RWPE1 (cell line): Measurements from ENCODE around the gene ASAP2.

Experiments
- CTCF ChIA-PET: fragments of 350-600 bp; sonication (Branson Sonifier 250); formaldehyde crosslinking; extraction: SDS; loops from one replicate; lab custom pipeline; 2021; lab: Yijun Ruan, JAX
- POLR2A ChIA-PET: fragments of 400-600 bp; formaldehyde crosslinking; extraction: SDS; loops from one replicate; lab custom pipeline; 2020; ENCODE audit warnings: antibody characterized with exemption; ENCODE audit not compliant: low non-redundant PET; lab: Yijun Ruan, JAX
- DNase-seq: peaks from one replicate; pipeline ENCODE4 v3.0.0; 2012; ENCODE audit warnings: low spot score
- H3K27ac ChIP-seq: fragments of 450-650 bp; 2 replicates; pipeline ENCODE4 v1.5.1; 2017
- CTCF ChIP-seq: fragments of 450-650 bp; conservative IDR thresholded peaks from 2 replicates; pipeline ENCODE4 v1.5.1; 2017; ENCODE audit warnings: low read depth, mild to moderate bottlenecking

ASAP2 gene

DNA sequence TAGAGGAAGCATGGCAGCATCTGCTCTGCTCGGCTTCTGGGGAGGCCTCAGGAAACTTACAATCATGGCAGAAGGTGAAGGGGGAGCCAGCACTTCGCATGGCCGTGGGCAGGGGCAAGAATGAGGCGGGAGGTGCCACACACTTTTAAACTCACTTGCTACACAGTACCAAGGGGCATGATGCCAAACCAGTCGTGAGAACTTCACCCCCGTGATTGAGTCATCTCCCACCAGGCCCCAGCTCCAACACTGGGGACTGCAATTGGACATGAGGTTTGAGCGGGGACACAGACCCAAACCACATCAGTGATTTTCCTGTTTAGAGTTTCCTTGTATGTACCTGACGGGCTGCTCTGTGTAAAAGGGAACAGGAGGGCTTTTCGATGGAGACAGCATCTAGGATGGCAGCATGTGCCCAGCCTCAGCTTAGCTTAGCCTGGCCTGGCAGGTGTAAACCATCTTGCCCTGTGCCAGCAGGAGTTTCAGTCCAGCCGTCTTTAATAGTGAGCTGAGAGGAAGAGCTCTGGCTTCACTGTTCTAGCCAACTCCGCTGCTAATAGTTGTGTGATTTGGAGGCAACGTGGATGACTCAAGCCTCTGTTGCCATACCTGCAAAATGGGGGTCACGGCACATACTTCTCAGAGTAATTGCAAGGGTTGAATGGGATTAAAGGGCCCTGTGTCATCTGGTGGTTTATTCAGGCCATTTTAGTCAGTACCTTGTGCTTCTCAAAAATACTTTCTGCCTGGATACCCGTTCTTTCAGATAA, 101.8 kb downstream of the ASAP2 start:
- POLR2A ChIA-PET, result no interaction called here
- no peak for TF ChIP-seq CTCF
- CTCF ChIA-PET, result interaction anchor here (0.6 kb wide), 1 partner anchor 119 kb away, joined by 3 read pairs; no protein-coding TSS in a partner anchor
- H3K27ac ChIP-seq, result peak overlapping the region; percentile 72
- no peak for DNase-seq

GRCh38 chr2:9309147-9309546, 102.5 kb downstream of the ASAP2 start:
- H3K27ac ChIP-seq, result peak overlapping the region; percentile 72

GRCh38 chr2:9310377-9310776, 103.8 kb downstream of the ASAP2 start:
- ChIA-PET POLR2A (interaction anchor here (0.8 kb wide), 1 partner anchor 9 kb away, joined by 4 read pairs; no protein-coding TSS in a partner anchor), CTCF (interaction anchor here (0.6 to 1.1 kb wide), 3 partner anchors 10 to 495 kb away, joined by 3 to 8 read pairs (median 6); no protein-coding TSS in a partner anchor)
- DNase-seq, result peak; percentile 88
- peak overlapping the region; percentile 95 for H3K27ac ChIP-seq
- TF ChIP-seq CTCF, result no peak

More at GRCh38 chr2:9309147-9309546, 102.5 kb downstream of the ASAP2 start:
- TF ChIP-seq CTCF, result no peak
- no peak for DNase-seq
- ChIA-PET CTCF (interaction anchor here (0.6 kb wide), 1 partner anchor 120 kb away, joined by 3 read pairs; no protein-coding TSS in a partner anchor), POLR2A (interaction anchor here (0.6 kb wide), 1 partner anchor 75 kb away, joined by 3 read pairs; no protein-coding TSS in a partner anchor)

DNA sequence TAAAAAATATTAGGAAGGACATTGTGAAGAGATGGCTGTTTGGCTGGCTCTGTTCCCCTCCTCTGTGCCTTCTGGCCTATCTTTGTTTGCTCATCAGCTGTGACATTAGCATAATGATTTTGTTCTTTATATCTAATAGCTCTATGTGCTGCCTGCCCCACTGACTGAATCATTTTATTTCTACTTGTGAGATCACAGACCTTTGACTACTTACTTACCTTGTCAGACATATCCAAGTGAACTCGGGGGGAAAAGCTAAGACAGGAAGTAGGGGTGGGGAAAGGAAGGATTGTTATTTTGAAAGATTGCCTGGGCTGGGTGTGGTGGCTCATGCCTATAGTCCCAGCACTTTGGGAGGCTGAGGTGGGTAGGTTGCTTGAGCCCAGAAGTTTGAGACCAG, 104.2 kb downstream of the ASAP2 start:
- peak; percentile 54 for DNase-seq
- ChIA-PET CTCF (interaction anchor here (0.6 to 1.1 kb wide), 2 partner anchors 10 to 495 kb away, joined by 6 to 8 read pairs; no protein-coding TSS in a partner anchor), POLR2A (interaction anchor here (0.8 kb wide), 1 partner anchor 10 kb away, joined by 4 read pairs; no protein-coding TSS in a partner anchor)
- H3K27ac ChIP-seq, result peak overlapping the region; percentile 95
- no peak for TF ChIP-seq CTCF

- peak overlapping the region; percentile 95 for H3K27ac ChIP-seq
- DNase-seq, result peak; percentile 58
- POLR2A ChIA-PET, result no interaction called here
- CTCF ChIA-PET, result interaction anchor here (0.7 kb wide), 1 partner anchor 100 kb away, joined by 4 read pairs; no protein-coding TSS in a partner anchor
- TF ChIP-seq CTCF, result no peak
Measured at GRCh38 chr2:9311488-9311887, 104.9 kb downstream of the ASAP2 start.

GRCh38 chr2:9312591-9312990, 106.0 kb downstream of the ASAP2 start:
- TF ChIP-seq CTCF, result no peak
- ChIA-PET POLR2A (no interaction called here), CTCF (interaction anchor here (0.6 kb wide), 1 partner anchor 21 kb away, joined by 3 read pairs; no protein-coding TSS in a partner anchor)
- DNase-seq, result no peak
- peak overlapping the region; percentile 95 for H3K27ac ChIP-seq
